Keratinocyte (primary cell): ENCODE data around the gene CCL18. TPM values are rescaled to one million over a fixed set of nuclear protein-coding genes. Genes with fewer than 3 reads are reported as not detected.

Experiments
- DNase-seq: peaks from one replicate; pipeline ENCODE4 v3.0.0-alpha.2; 2011; ENCODE audit warnings: low read depth, missing footprints, low spot score
- FAIRE-seq: peaks from 2 replicates; lab custom pipeline; 2011; peaks lifted over from hg19 to GRCh38; lab: Jason Lieb, UNC
- H2AFZ ChIP-seq: 2 replicates; pipeline ENCODE4 v1.6.0; 2012; ENCODE audit warnings: low read length, control low read depth, inconsistent platforms; ENCODE audit not compliant: control insufficient read depth
- H3K27ac ChIP-seq: 2 replicates; pipeline ENCODE4 v1.5.1; 2011; ENCODE audit warnings: low read length; ENCODE audit not compliant: control insufficient read depth, insufficient read depth
- H3K27me3 ChIP-seq: 3 replicates; pipeline ENCODE4 v1.6.0; 2011; ENCODE audit warnings: low read length; ENCODE audit not compliant: control insufficient read depth, insufficient read depth; ENCODE audit errors: extremely low read depth
- H3K36me3 ChIP-seq, 2 experiments: 2 replicates in 1 of 2; 3 replicates in 1 of 2; pipeline ENCODE4 v1.5.1; 2011; ENCODE audit warnings: low read length in 2 of 2, mild to moderate bottlenecking in 1 of 2; ENCODE audit not compliant: control insufficient read depth in 2 of 2, insufficient read depth in 2 of 2; ENCODE audit errors: extremely low read depth in 1 of 2
- H3K4me1 ChIP-seq: 3 replicates; pipeline ENCODE4 v1.5.1; 2011; ENCODE audit warnings: low read length; ENCODE audit not compliant: control insufficient read depth, insufficient read depth; ENCODE audit errors: extremely low read depth
- H3K4me2 ChIP-seq: 3 replicates; pipeline ENCODE4 v1.6.0; 2011; ENCODE audit warnings: low read depth, low read length; ENCODE audit not compliant: control insufficient read depth, insufficient read depth; ENCODE audit errors: extremely low read depth
- H3K4me3 ChIP-seq, 3 experiments: fragments of 200-600 bp in 1 of 3; sonication (generic) in 1 of 3; 2 replicates in 2 of 3; 3 replicates in 1 of 3; pipeline ENCODE4 v1.5.1; 2011 to 2016; ENCODE audit warnings: low read length in 3 of 3, mild to moderate bottlenecking in 3 of 3, control low read depth in 2 of 3, inconsistent platforms in 1 of 3, low read depth in 1 of 3, mixed read lengths in 1 of 3, mixed run types in 1 of 3, moderate library complexity in 1 of 3; ENCODE audit not compliant: control insufficient read depth in 2 of 3, insufficient read depth in 2 of 3; ENCODE audit errors: extremely low read depth in 1 of 3
- H3K79me2 ChIP-seq: 2 replicates; pipeline ENCODE4 v1.6.0; 2012; ENCODE audit warnings: low read length; ENCODE audit not compliant: control insufficient read depth, insufficient read depth
- H3K9ac ChIP-seq: 3 replicates; pipeline ENCODE4 v1.6.0; 2011; ENCODE audit warnings: low read length; ENCODE audit not compliant: control insufficient read depth, insufficient read depth; ENCODE audit errors: extremely low read depth
- H3K9me1 ChIP-seq: 3 replicates; pipeline ENCODE4 v1.6.0; 2011; ENCODE audit warnings: low read length; ENCODE audit not compliant: control insufficient read depth, insufficient read depth; ENCODE audit errors: extremely low read depth
- H3K9me3 ChIP-seq: 2 replicates; pipeline ENCODE4 v1.5.1; 2012; ENCODE audit warnings: low read depth, low read length; ENCODE audit not compliant: control insufficient read depth
- H4K20me1 ChIP-seq: 3 replicates; pipeline ENCODE4 v1.6.0; 2011; ENCODE audit warnings: low read length; ENCODE audit not compliant: control insufficient read depth, insufficient read depth; ENCODE audit errors: extremely low read depth
- EZH2 ChIP-seq: IDR thresholded peaks from one replicate; pipeline ENCODE4 v1.6.1; 2012; ENCODE audit warnings: inconsistent platforms, mild to moderate bottlenecking, low read length, moderate library complexity
- dilution Hi-C: fragments of 300-500 bp; cut with MboI; formaldehyde crosslinking; loops from one replicate; pipeline ENCODE4 v1.7.0; 2020; ENCODE audit warnings: low sequenced_read_pairs; ENCODE audit not compliant: extremely low pct_ligation_motif_present
- polyA plus RNA-seq, 5 experiments: library from polyadenylated mRNA; depleted of rRNA in 3 of 5; stranded (reverse) in 3 of 5; stranded (forward) in 1 of 5; unstranded in 1 of 5; fragments of >200 nt; gene quantifications; 1 replicate in 1 of 5; 2 replicates in 3 of 5; 3 replicates in 1 of 5; pipeline versions ENCODE4 v1.2.1 to v1.2.3, GENCODE V29; 2011 to 2012; ENCODE audit warnings: missing spikeins in 2 of 5, low read depth in 1 of 5, low replicate concordance in 1 of 5
- TF ChIP-seq, protein P1 (sequence below), 3 experiments: IDR thresholded peaks in 1 of 3; conservative IDR thresholded peaks in 1 of 3; optimal IDR thresholded peaks in 1 of 3; 2 replicates in 2 of 3; 3 replicates in 1 of 3; pipeline versions ENCODE3 to v1.5.1; 2011; ENCODE audit warnings: low read length in 3 of 3, mild to moderate bottlenecking in 3 of 3, moderate library complexity in 2 of 3, control low read depth in 1 of 3, inconsistent platforms in 1 of 3; ENCODE audit not compliant: insufficient read depth in 2 of 3; ENCODE audit errors: extremely low read depth in 1 of 3

Gene CCL18
- polyA plus RNA-seq, 1 donor (not counting 4 experiments of a cell fraction or from before 2014, with no cell fraction given) = not detected

DNA sequence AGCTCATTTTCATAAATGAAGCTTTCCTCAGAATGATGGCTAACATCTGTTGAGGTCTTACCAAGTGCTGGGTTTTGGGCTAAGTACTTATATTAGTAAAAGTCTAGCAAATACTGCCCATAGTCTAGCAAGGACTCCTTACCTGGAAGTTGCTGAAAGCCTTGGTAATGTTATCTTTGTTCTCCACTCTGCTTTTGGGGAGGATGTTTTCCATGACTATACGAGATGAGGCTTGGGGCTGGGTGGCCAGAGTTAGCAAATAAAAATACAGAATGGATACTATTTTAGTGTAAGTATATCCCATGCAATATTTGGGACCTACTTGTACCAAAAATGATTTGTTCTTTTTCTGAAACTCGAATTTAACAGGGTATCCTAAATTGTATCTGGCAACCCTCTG, 7.7 kb downstream of the CCL18 start:
- Histone ChIP-seq H3K9me1 (no peaks in the 10 kb centered on the region), H3K27ac (no peak overlapping the region), H4K20me1 (no peaks in the 10 kb centered on the region), H2AFZ (no peak overlapping the region), H3K79me2 (no peaks in the 10 kb centered on the region), H3K4me2 (no peak overlapping the region), H3K9ac (no peak overlapping the region), H3K27me3 (no peaks in the 10 kb centered on the region), H3K36me3 (no peaks in the 10 kb centered on the region), H3K4me3 (no peak overlapping the region), H3K4me1 (no peaks in the 10 kb centered on the region), H3K9me3 (no peaks in the 10 kb centered on the region)
- no peak for DNase-seq
- dilution Hi-C loops = no loop called here
- no peak for FAIRE-seq
- TF ChIP-seq, protein P1, sequence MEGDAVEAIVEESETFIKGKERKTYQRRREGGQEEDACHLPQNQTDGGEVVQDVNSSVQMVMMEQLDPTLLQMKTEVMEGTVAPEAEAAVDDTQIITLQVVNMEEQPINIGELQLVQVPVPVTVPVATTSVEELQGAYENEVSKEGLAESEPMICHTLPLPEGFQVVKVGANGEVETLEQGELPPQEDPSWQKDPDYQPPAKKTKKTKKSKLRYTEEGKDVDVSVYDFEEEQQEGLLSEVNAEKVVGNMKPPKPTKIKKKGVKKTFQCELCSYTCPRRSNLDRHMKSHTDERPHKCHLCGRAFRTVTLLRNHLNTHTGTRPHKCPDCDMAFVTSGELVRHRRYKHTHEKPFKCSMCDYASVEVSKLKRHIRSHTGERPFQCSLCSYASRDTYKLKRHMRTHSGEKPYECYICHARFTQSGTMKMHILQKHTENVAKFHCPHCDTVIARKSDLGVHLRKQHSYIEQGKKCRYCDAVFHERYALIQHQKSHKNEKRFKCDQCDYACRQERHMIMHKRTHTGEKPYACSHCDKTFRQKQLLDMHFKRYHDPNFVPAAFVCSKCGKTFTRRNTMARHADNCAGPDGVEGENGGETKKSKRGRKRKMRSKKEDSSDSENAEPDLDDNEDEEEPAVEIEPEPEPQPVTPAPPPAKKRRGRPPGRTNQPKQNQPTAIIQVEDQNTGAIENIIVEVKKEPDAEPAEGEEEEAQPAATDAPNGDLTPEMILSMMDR (optimal IDR thresholded peaks at IDR 0.05 in 1 of 3, IDR thresholded peaks at IDR 0.05 in 1 of 3, conservative IDR thresholded peaks at IDR 0.05 in 1 of 3; ENCODE audit: extremely low read depth in 1 of 3, insufficient read depth in 2 of 3, low read length in 3 of 3) = no peak
- no peak for TF ChIP-seq EZH2

DNA sequence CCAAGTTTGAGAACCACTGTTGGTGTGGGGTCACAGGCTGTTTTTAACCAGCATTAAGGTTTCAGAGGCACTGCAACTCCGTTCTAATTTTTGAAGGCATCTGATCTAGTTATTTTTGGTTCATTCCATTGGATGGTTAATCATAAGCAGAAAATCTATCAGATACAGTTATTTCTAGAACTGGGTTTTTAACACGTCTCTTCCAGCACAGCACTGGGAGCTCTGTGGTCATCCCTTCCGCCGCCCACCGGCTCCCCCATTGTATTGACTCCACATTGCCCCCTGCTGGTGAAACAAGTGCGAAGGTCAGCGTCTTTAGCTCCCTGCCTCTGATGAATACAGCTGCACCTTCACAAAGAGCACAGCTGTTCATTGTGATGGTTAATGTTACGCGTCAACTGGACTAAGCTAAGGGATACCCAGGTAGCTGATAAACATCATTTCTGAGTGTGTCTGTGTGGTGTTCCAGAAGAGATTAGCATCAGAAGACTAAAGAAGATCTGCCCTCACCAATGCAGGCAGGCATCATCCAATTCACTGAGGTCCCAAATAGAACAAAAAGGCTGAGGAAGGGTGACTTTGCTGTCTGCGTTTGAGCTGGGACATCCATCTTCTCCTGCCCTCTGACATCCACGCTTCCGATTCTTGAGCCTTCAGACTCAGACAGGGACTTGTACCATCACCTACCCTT, 8.5 kb downstream of the CCL18 start:
- no peaks in the 10 kb centered on the region for H3K4me1 ChIP-seq
- H3K9ac ChIP-seq = no peak overlapping the region
- no peak overlapping the region for H3K4me3 ChIP-seq
- FAIRE-seq (no peak), DNase-seq (no peak)
- no peak overlapping the region for H2AFZ ChIP-seq
- H4K20me1 ChIP-seq = no peaks in the 10 kb centered on the region
- no peaks in the 10 kb centered on the region for H3K27me3 ChIP-seq
- H3K9me3 ChIP-seq = no peaks in the 10 kb centered on the region
- no peak for TF ChIP-seq EZH2
- TF ChIP-seq, protein P1 (optimal IDR thresholded peaks at IDR 0.05 in 1 of 3, IDR thresholded peaks at IDR 0.05 in 1 of 3, conservative IDR thresholded peaks at IDR 0.05 in 1 of 3; ENCODE audit: extremely low read depth in 1 of 3, insufficient read depth in 2 of 3, low read length in 3 of 3) = peak; percentile 75 to 78 (median 76)
- no peaks in the 10 kb centered on the region for H3K36me3 ChIP-seq
- dilution Hi-C loops = no loop called here
- H3K4me2 ChIP-seq = no peak overlapping the region
- H3K27ac ChIP-seq = no peak overlapping the region
- no peaks in the 10 kb centered on the region for H3K9me1 ChIP-seq
- H3K79me2 ChIP-seq = no peaks in the 10 kb centered on the region
